H7 (cell line): Measurements from ENCODE around the gene MIEF1. TPM values are rescaled to one million over a fixed set of nuclear protein-coding genes. Genes with fewer than 3 reads are reported as not detected.
A peak's percentile ranks its signal among the peaks of the same experiment; 100 is the strongest.
"Not testable (repeated sequence)": the region's sequence is repeated elsewhere in the genome, so short reads cannot be mapped to it uniquely, and the experiment has no call there.

Experiments
- DNase-seq: peaks from one replicate; pipeline ENCODE4 v3.0.0; 2012
- H3K27me3 ChIP-seq: 2 replicates; pipeline ENCODE4 v1.6.0; 2011; ENCODE audit warnings: mild to moderate bottlenecking, low read length; ENCODE audit not compliant: control insufficient read depth, insufficient read depth
- H3K36me3 ChIP-seq: replicated peaks from 2 replicates; pipeline ENCODE4 v1.5.1; 2011; ENCODE audit warnings: low read length; ENCODE audit not compliant: control insufficient read depth, insufficient read depth
- H3K4me3 ChIP-seq: 2 replicates; pipeline ENCODE4 v1.5.1; 2011; ENCODE audit warnings: low read depth, mild to moderate bottlenecking, control low read depth, low read length, moderate library complexity; ENCODE audit not compliant: insufficient read depth
- total RNA-seq: library from RNA; depleted of rRNA; stranded (reverse); fragments of >200 nt; shearing (Covaris generic); gene quantifications from 2 replicates; pipeline ENCODE4 v1.2.3, GENCODE V29; 2014

Gene MIEF1
- total RNA-seq, 1 experiment from 2014 or later = 26.4 TPM

GRCh38 chr22:39521106-39521885, 19.2 kb downstream of the MIEF1 start:
- not testable (repeated sequence) for DNase-seq, H3K27me3 ChIP-seq
- H3K36me3 ChIP-seq = peaks cover 30% of the 10 kb centered on the region
- H3K4me3 ChIP-seq = peak overlapping the region; percentile 100

GRCh38 chr22:39522091-39522490, 20.0 kb downstream of the MIEF1 start:
- Histone ChIP-seq H3K36me3 (peaks cover 29% of the 10 kb centered on the region), H3K4me3 (peak overlapping the region; percentile 100; the same call in 1 of the 2 replicates)
- not testable (repeated sequence) for H3K27me3 ChIP-seq, DNase-seq

- no peak for DNase-seq
- peaks cover 29% of the 10 kb centered on the region for H3K36me3 ChIP-seq
- H3K27me3 ChIP-seq = 0 out of 2 replicates have a peak, but pooled peaks cover under 1% of the 10 kb centered on the region
- peak overlapping the region; percentile 17; the same call in 1 of the 2 replicates for H3K4me3 ChIP-seq
These were observed 20.6 kb downstream of the MIEF1 start for GRCh38 chr22:39522567-39523300.

- Histone ChIP-seq H3K27me3 (no peaks in the 10 kb centered on the region), H3K36me3 (peaks cover 38% of the 10 kb centered on the region), H3K4me3 (no peak overlapping the region)
- peak; percentile 61 for DNase-seq
These were observed 22.1 kb downstream of the MIEF1 start for GRCh38 chr22:39524089-39524752.

- H3K4me3 ChIP-seq = no peak overlapping the region
- peak; percentile 66 for DNase-seq
- no peaks in the 10 kb centered on the region for H3K27me3 ChIP-seq
- H3K36me3 ChIP-seq = peaks cover 41% of the 10 kb centered on the region
These were observed 22.9 kb downstream of the MIEF1 start for GRCh38 chr22:39524753-39525657.

GRCh38 chr22:39525658-39525975, 23.5 kb downstream of the MIEF1 start:
- Histone ChIP-seq H3K36me3 (peaks cover 41% of the 10 kb centered on the region), H3K4me3 (no peak overlapping the region), H3K27me3 (no peaks in the 10 kb centered on the region)
- peak; percentile 61 for DNase-seq

GRCh38 chr22:39526736-39527171, 24.7 kb downstream of the MIEF1 start:
- Histone ChIP-seq H3K27me3 (no peaks in the 10 kb centered on the region), H3K4me3 (no peak overlapping the region), H3K36me3 (peaks cover 35% of the 10 kb centered on the region)
- peak; percentile 55 for DNase-seq

GRCh38 chr22:39527481-39527961, 25.4 kb downstream of the MIEF1 start:
- Histone ChIP-seq H3K36me3 (peaks cover 30% of the 10 kb centered on the region), H3K4me3 (no peak overlapping the region), H3K27me3 (no peaks in the 10 kb centered on the region)
- DNase-seq = peak; percentile 61

- H3K36me3 ChIP-seq = peaks cover 23% of the 10 kb centered on the region
- no peak for DNase-seq
- no peaks in the 10 kb centered on the region for H3K27me3 ChIP-seq
- no peak overlapping the region for H3K4me3 ChIP-seq
These were observed 26.1 kb downstream of the MIEF1 start for GRCh38 chr22:39528080-39528661.

GRCh38 chr22:39528681-39529486, 26.8 kb downstream of the MIEF1 start:
- Histone ChIP-seq H3K27me3 (no peaks in the 10 kb centered on the region), H3K4me3 (no peak overlapping the region), H3K36me3 (peaks cover 20% of the 10 kb centered on the region)
- peak; percentile 96 for DNase-seq

GRCh38 chr22:39529487-39529851, 27.4 kb downstream of the MIEF1 start:
- peak; percentile 60 for DNase-seq
- Histone ChIP-seq H3K4me3 (no peak overlapping the region), H3K27me3 (no peaks in the 10 kb centered on the region), H3K36me3 (peaks cover 15% of the 10 kb centered on the region)

- Histone ChIP-seq H3K36me3 (peaks cover 14% of the 10 kb centered on the region), H3K27me3 (no peaks in the 10 kb centered on the region), H3K4me3 (no peak overlapping the region)
- DNase-seq = no peak
These were observed 28.0 kb downstream of the MIEF1 start for GRCh38 chr22:39530116-39530515.
